ENCODE results near the gene CIB2.
"Not testable (repeated sequence)": the region's sequence is repeated elsewhere in the genome, so short reads cannot be mapped to it uniquely, and the experiment has no call there.

The CIB2 gene

GRCh38 chr15:78162038-78162437 is 30.8 kb upstream of the CIB2 start:
- DNase-seq (ENCODE audit: low read depth in 2 of 2), result no peak
- TF ChIP-seq CTCF (IDR thresholded peaks at IDR 0.05; ENCODE audit: low read depth, low read length), result no peak
- H3K4me3 ChIP-seq (replicated peaks in 1 of 2; ENCODE audit: low read depth in 2 of 2, low read length in 2 of 2), result no peak overlapping the region

GRCh38 chr15:78159395-78159794 is 28.1 kb upstream of the CIB2 start:
- no peak for DNase-seq (ENCODE audit: low read depth in 2 of 2)

GRCh38 chr15:78157203-78157602 is 26.0 kb upstream of the CIB2 start:
- DNase-seq (ENCODE audit: low read depth in 2 of 2), result no peak
- no peak for TF ChIP-seq CTCF (IDR thresholded peaks at IDR 0.05; ENCODE audit: low read depth, low read length)
- no peak overlapping the region for H3K4me3 ChIP-seq (replicated peaks in 1 of 2; ENCODE audit: low read depth in 2 of 2, low read length in 2 of 2)

More at GRCh38 chr15:78159395-78159794, 28.1 kb upstream of the CIB2 start:
- no peak for TF ChIP-seq CTCF (IDR thresholded peaks at IDR 0.05; ENCODE audit: low read depth, low read length)
- no peak overlapping the region for H3K4me3 ChIP-seq (replicated peaks in 1 of 2; ENCODE audit: low read depth in 2 of 2, low read length in 2 of 2)

- no peak for TF ChIP-seq CTCF (IDR thresholded peaks at IDR 0.05; ENCODE audit: low read depth, low read length)
- DNase-seq (ENCODE audit: low read depth in 2 of 2), result peak in 1 of 2 donors; percentile 22
- H3K4me3 ChIP-seq (replicated peaks in 1 of 2; ENCODE audit: low read depth in 2 of 2, low read length in 2 of 2), result no peak overlapping the region
These were observed 25.4 kb upstream of the CIB2 start for GRCh38 chr15:78156653-78157052.

- DNase-seq (ENCODE audit: low read depth in 2 of 2), result no peak
- no peak overlapping the region for H3K4me3 ChIP-seq (replicated peaks in 1 of 2; ENCODE audit: low read depth in 2 of 2, low read length in 2 of 2)
- no peak for TF ChIP-seq CTCF (IDR thresholded peaks at IDR 0.05; ENCODE audit: low read depth, low read length)
These were observed 24.2 kb upstream of the CIB2 start for GRCh38 chr15:78155355-78155939.

- no peak for TF ChIP-seq CTCF (IDR thresholded peaks at IDR 0.05; ENCODE audit: low read depth, low read length)
- no peak for DNase-seq (ENCODE audit: low read depth in 2 of 2)
- H3K4me3 ChIP-seq (replicated peaks in 1 of 2; ENCODE audit: low read depth in 2 of 2, low read length in 2 of 2), result no peak overlapping the region
These were observed 23.7 kb upstream of the CIB2 start for GRCh38 chr15:78154955-78155354.

- not testable (repeated sequence) for DNase-seq (ENCODE audit: low read depth in 2 of 2); H3K4me3 ChIP-seq (replicated peaks in 1 of 2; ENCODE audit: low read depth in 2 of 2, low read length in 2 of 2)
These were observed 19.8 kb upstream of the CIB2 start for GRCh38 chr15:78151075-78151474.

All from cardiac fibroblast (primary cell).